A549 (cell line): ENCODE results near the gene OSBPL3. TPM values are rescaled to one million over a fixed set of nuclear protein-coding genes. Genes with fewer than 3 reads are reported as not detected.
"Not testable (repeated sequence)": the region's sequence is repeated elsewhere in the genome, so short reads cannot be mapped to it uniquely, and the experiment has no call there.

Source experiments
- ATAC-seq, 2 experiments: fragments of 200-7000 bp in 1 of 2; fragments of >200 bp in 1 of 2; cut with Nextera tagmentation in 1 of 2; cut with Tn5 transposase in 1 of 2; 3 replicates each; pipeline versions ENCODE4 v1.8.0 to v1.9.1; 2018 to 2020; ENCODE audit warnings: mild to moderate bottlenecking in 1 of 2, moderate library complexity in 1 of 2
- CTCF ChIA-PET: fragments of 300-600 bp; sonication (Branson Sonifier 250); formaldehyde crosslinking; extraction: SDS; loops from one replicate; lab custom pipeline; 2021; ENCODE audit warnings: antibody characterized with exemption, inconsistent platforms; lab: Yijun Ruan, JAX
- POLR2A ChIA-PET: fragments of 350-600 bp; formaldehyde crosslinking; extraction: SDS; loops from one replicate; lab custom pipeline; 2021; ENCODE audit warnings: antibody characterized with exemption, inconsistent platforms; lab: Yijun Ruan, JAX
- DNase-seq, 2 experiments: peaks; one replicate each; pipeline versions ENCODE4 v3.0.0 to v3.0.0-alpha.2; 2011 to 2016; ENCODE audit warnings: low read depth in 1 of 2, low spot score in 1 of 2
- FAIRE-seq: peaks from 2 replicates; lab custom pipeline; 2011; peaks lifted over from hg19 to GRCh38; lab: Jason Lieb, UNC
- H3K27ac ChIP-seq, 2 experiments: fragments of >200 bp; sonication (Bioruptor Twin); formaldehyde crosslinking; 3 replicates each; pipeline ENCODE4 v1.5.1; 2016 to 2017
- H3K4me1 ChIP-seq: fragments of >200 bp; sonication (Bioruptor Twin); formaldehyde crosslinking; 3 replicates; pipeline ENCODE4 v1.6.1; 2016
- H3K4me2 ChIP-seq: fragments of >200 bp; sonication (Bioruptor Twin); formaldehyde crosslinking; 3 replicates; pipeline ENCODE4 v1.6.1; 2016
- H3K4me3 ChIP-seq: fragments of >200 bp; sonication (Bioruptor Twin); formaldehyde crosslinking; 3 replicates; pipeline ENCODE4 v1.5.1; 2016
- H3K9me3 ChIP-seq: fragments of >200 bp; sonication (Bioruptor Twin); formaldehyde crosslinking; 3 replicates; pipeline ENCODE4 v1.6.1; 2016
- BCL3 ChIP-seq: fragments of >200 bp; sonication (Bioruptor Twin); formaldehyde crosslinking; IDR thresholded peaks from 3 replicates; pipeline ENCODE4 v1.6.1; 2016
- CBX2 ChIP-seq: fragments of 200-600 bp; sonication (generic); IDR thresholded peaks from 2 replicates; pipeline ENCODE4 v1.6.1; 2016; ENCODE audit warnings: low read depth, mild to moderate bottlenecking, borderline replicate concordance
- CBX8 ChIP-seq: fragments of 200-600 bp; sonication (generic); IDR thresholded peaks from 2 replicates; pipeline ENCODE4 v1.6.1; 2016
- CEBPB ChIP-seq, 2 experiments: fragments of >200 bp in 1 of 2; sonication (Bioruptor Twin) in 1 of 2; formaldehyde crosslinking in 1 of 2; IDR thresholded peaks; 2 replicates each; pipeline ENCODE4 v1.6.1; 2012 to 2016
- CHD4 ChIP-seq: fragments of 200-600 bp; sonication (generic); IDR thresholded peaks from 2 replicates; pipeline ENCODE4 v1.6.1; 2016; ENCODE audit warnings: antibody characterized with exemption, mild to moderate bottlenecking, borderline replicate concordance
- EHMT2 ChIP-seq: fragments of 200-600 bp; sonication (generic); IDR thresholded peaks from 2 replicates; pipeline ENCODE4 v1.6.1; 2016; ENCODE audit warnings: antibody characterized with exemption, low read depth, mild to moderate bottlenecking, moderate library complexity
- FOXS1 ChIP-seq: fragments of 250-450 bp; sonication (Bioruptor Pico); IDR thresholded peaks from 2 replicates; pipeline ENCODE4 v1.5.0; 2020; ENCODE audit warnings: mild to moderate bottlenecking, moderate library complexity
- GATA3 ChIP-seq: IDR thresholded peaks from 2 replicates; pipeline ENCODE4 v1.6.1; 2012; ENCODE audit warnings: borderline replicate concordance
- HEYL ChIP-seq: fragments of 250-450 bp; sonication (Bioruptor Pico); IDR thresholded peaks from 2 replicates; pipeline ENCODE4 v1.8.0; 2021; ENCODE audit warnings: mild to moderate bottlenecking, moderate library complexity
- JUNB ChIP-seq: fragments of >200 bp; sonication (Bioruptor Twin); formaldehyde crosslinking; IDR thresholded peaks from 2 replicates; pipeline ENCODE4 v1.6.1; 2016
- NR3C1 ChIP-seq: fragments of >200 bp; sonication (Bioruptor Twin); formaldehyde crosslinking; IDR thresholded peaks from 3 replicates; pipeline ENCODE4 v1.6.1; 2017
- PBX3 ChIP-seq: IDR thresholded peaks from 2 replicates; pipeline ENCODE4 v1.6.1; 2012
- PHF8 ChIP-seq: fragments of 200-600 bp; sonication (generic); IDR thresholded peaks from 2 replicates; pipeline ENCODE4 v1.6.1; 2016; ENCODE audit warnings: low read depth, mild to moderate bottlenecking, antibody characterized with exemption, moderate library complexity, borderline replicate concordance
- RCOR1 ChIP-seq: fragments of 150-350 bp; IDR thresholded peaks from 2 replicates; pipeline ENCODE4 v1.6.1; 2014; ENCODE audit warnings: antibody characterized with exemption, low read length, low read depth
- REST ChIP-seq: fragments of 200-600 bp; sonication (generic); IDR thresholded peaks from 2 replicates; pipeline ENCODE4 v1.6.1; 2016; ENCODE audit warnings: antibody characterized with exemption, mild to moderate bottlenecking, moderate library complexity
- RFX5 ChIP-seq: fragments of 450-650 bp; IDR thresholded peaks from 2 replicates; pipeline ENCODE4 v1.7.1; 2014; ENCODE audit warnings: antibody characterized with exemption, mild to moderate bottlenecking, moderate library complexity
- ZFP36 ChIP-seq: fragments of 450-650 bp; IDR thresholded peaks from 2 replicates; pipeline ENCODE4 v1.6.1; 2014; ENCODE audit warnings: borderline replicate concordance; ENCODE audit not compliant: partially characterized antibody
- WGBS: methylation state at CpG from one replicate; pipeline ENCODE4 v1.1.6; 2017; ENCODE audit errors: missing lambda C conversion rate; 5-methylcytosine and 5-hydroxymethylcytosine counted together
- polyA plus RNA-seq, 4 experiments: library from polyadenylated mRNA; depleted of rRNA in 3 of 4; stranded (reverse); fragments of >200 nt; fragmentation: RNase III in 1 of 4; extraction: RNeasy Plus Mini Kit Qiagen cat#74134 plus additional on column Dnase treatment in 1 of 4; gene quantifications; 2 replicates in 3 of 4; 3 replicates in 1 of 4; pipeline ENCODE4 v1.2.3, GENCODE V29; 2011 to 2017

Gene OSBPL3
- polyA plus RNA-seq, 2 of the 4 experiments (the other 2 are of a cell fraction) = 10.9 to 17.4 TPM

- TF ChIP-seq JUNB = no peak
- TF ChIP-seq RFX5 = no peak
- TF ChIP-seq ZFP36 = no peak
- no peak for TF ChIP-seq FOXS1 (CRISPR knock-in tag)
- no peak for TF ChIP-seq CBX2
- TF ChIP-seq PHF8 = no peak
- TF ChIP-seq CBX8 = no peak
- TF ChIP-seq EHMT2 = no peak
- TF ChIP-seq CEBPB (IDR thresholded peaks at IDR 0.05) = no peak
- no peak overlapping the region for H3K4me2 ChIP-seq
- POLR2A ChIA-PET = no interaction called here
- ATAC-seq = no peak
- no peak for DNase-seq
- peaks cover 5% of the 10 kb centered on the region; the same call in 2 of the 3 replicates for H3K4me1 ChIP-seq
- no peak for FAIRE-seq
- CTCF ChIA-PET = interaction anchor here (0.8 to 1.3 kb wide), 3 partner anchors 19 to 296 kb away, joined by 3 to 4 read pairs (median 3); no protein-coding TSS in a partner anchor
- H3K27ac ChIP-seq = no peak overlapping the region
- 79% methylated on average over 4 of the region's 4 CpGs for WGBS
- no peak overlapping the region for H3K4me3 ChIP-seq
- no peaks in the 10 kb centered on the region for H3K9me3 ChIP-seq
Measured at GRCh38 chr7:24798261-24798660, 181.7 kb downstream of the OSBPL3 start.

GRCh38 chr7:24797270-24797669, 182.7 kb downstream of the OSBPL3 start:
- H3K4me1 ChIP-seq = peaks cover 5% of the 10 kb centered on the region; the same call in 2 of the 3 replicates
- POLR2A ChIA-PET = no interaction called here
- CTCF ChIA-PET = interaction anchor here (0.7 to 1.7 kb wide), 6 partner anchors 15 to 302 kb away, joined by 3 to 7 read pairs (median 4); no protein-coding TSS in a partner anchor
- 92% methylated on average over 4 of the region's 4 CpGs for WGBS
- H3K27ac ChIP-seq = no peak overlapping the region
- TF ChIP-seq CHD4 = no peak
- TF ChIP-seq HEYL (CRISPR knock-in tag) = no peak
- no peak for TF ChIP-seq GATA3
- ATAC-seq = no peak
- FAIRE-seq = no peak
- H3K9me3 ChIP-seq = no peaks in the 10 kb centered on the region
- no peak overlapping the region for H3K4me3 ChIP-seq
- no peak overlapping the region for H3K4me2 ChIP-seq
- no peak for DNase-seq

- DNase-seq (no peak), ATAC-seq (no peak), FAIRE-seq (no peak)
- CTCF ChIA-PET = interaction anchor here (1.6 kb wide), 1 partner anchor 17 kb away, joined by 5 read pairs; no protein-coding TSS in a partner anchor
- Histone ChIP-seq H3K4me1 (peaks cover 5% of the 10 kb centered on the region; the same call in 2 of the 3 replicates), H3K4me3 (no peak overlapping the region), H3K9me3 (no peaks in the 10 kb centered on the region), H3K27ac (no peak overlapping the region), H3K4me2 (no peak overlapping the region)
- 95% methylated on average over 9 of the region's 9 CpGs for WGBS
- POLR2A ChIA-PET = no interaction called here
- TF ChIP-seq RFX5 (no peak), PBX3 (no peak), REST (no peak), ZFP36 (no peak), BCL3 (no peak), NR3C1 (no peak), CHD4 (no peak), JUNB (no peak), RCOR1 (no peak)
Measured at GRCh38 chr7:24795407-24795767, 184.6 kb downstream of the OSBPL3 start.

GRCh38 chr7:24794751-24795406, 185.1 kb downstream of the OSBPL3 start:
- H3K4me3 ChIP-seq, ATAC-seq, FAIRE-seq, H3K9me3 ChIP-seq, H3K4me1 ChIP-seq, H3K4me2 ChIP-seq, H3K27ac ChIP-seq, POLR2A ChIA-PET, DNase-seq: not testable (repeated sequence)
- CTCF ChIA-PET = interaction anchor here (1.6 kb wide), 1 partner anchor 18 kb away, joined by 5 read pairs; no protein-coding TSS in a partner anchor
- WGBS = 95% methylated on average over 19 of the region's 22 CpGs
